GM19467 (cell line): ENCODE results near the gene GBX2.

Source experiments
- ATAC-seq: cut with Tn5 transposase; IDR thresholded peaks from one replicate; pipeline ENCODE4 v1.9.1; 2021; ENCODE audit warnings: mild to moderate bottlenecking, moderate library complexity; ENCODE audit not compliant: unreplicated experiment

GBX2 gene

DNA sequence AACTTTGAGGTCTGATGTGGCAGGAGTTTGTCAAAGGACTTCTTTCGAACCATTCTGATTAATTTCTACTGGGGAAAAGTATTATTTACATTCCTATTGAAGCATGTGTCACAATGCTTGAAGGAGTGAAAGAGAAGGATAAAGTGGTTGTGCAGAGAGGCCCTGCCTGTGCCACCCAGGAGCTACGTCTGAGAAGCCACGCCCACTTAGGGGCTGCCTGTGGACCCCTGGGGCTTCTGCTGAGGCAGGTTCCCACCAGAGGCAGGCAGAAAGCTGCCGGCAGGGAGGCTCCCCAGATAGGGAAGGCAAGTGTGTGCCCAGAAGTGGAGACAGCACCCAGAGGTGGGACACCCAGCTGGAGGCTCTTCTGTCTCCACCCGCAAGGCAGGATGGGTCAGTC, 47.4 kb downstream of the GBX2 start:
- ATAC-seq: no peak

- no peak for ATAC-seq
Measured at GRCh38 chr2:236120141-236120601, 48.0 kb downstream of the GBX2 start.

GRCh38 chr2:236119476-236119875, 48.7 kb downstream of the GBX2 start:
- no peak for ATAC-seq

DNA sequence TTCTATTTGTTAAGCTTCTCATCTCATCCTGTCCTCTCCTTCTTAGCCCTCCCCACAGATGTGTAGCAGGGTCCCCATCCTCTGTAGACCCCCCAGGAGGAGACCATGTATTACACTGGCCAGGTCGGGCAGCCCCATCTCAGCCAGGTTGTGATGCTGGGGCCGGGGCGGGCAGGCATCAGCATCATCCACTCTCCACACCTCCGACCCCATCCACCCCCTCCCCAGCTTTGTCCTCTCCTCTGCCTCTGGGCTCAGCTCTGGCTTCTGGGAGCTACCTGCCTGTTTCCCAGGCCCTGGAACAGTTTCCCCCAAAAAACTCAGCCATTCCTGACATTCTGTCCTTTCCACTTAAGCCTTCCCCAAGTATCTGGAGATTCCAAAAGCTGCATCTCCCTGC, 49.2 kb downstream of the GBX2 start:
- no peak for ATAC-seq

DNA sequence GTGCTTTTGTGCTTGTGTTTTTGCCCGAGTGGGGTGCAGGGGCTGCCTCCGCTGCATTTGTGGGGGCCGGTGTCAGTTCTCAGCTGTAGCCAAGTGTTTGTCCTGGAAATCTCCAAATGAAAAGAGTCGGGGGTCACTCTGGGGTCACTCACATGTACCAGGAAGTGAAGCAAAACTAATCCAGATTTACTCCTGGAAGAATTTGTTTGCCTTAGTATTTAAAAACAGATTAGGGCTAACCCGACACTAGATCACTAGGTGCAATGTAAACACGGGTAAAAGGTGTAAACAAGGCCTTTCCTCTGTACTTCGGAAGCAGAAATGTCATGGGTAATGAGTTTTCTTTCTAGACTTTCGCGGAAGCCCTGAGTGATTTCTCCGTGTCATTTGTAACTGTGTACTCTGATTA, 50.3 kb downstream of the GBX2 start:
- no peak for ATAC-seq

DNA sequence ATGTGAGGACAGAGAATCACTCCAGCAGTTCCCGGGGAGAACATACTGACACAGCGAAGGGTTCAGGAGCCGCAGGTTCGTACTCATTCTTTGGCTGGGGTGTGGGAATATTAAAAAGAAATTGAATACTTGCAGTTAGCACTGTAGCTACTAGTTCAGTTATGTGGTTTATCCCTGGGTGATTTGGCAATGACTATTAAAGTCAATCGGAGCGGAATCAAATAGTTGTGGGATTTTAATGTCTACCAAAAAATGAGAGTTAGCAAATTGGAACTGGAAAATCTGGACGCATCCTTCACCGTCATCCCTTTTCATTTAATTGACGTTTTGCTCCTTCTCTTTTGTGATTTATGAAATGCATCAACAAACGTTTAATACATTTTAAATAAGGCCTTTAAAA, 50.8 kb downstream of the GBX2 start:
- ATAC-seq: no peak
